IPS-15b (cell line): ENCODE results near the gene SFXN3.

Source experiments
- H3K27me3 ChIP-seq: one replicate; pipeline ENCODE4 v1.6.1; 2013; ENCODE audit warnings: low read length; ENCODE audit not compliant: control insufficient read depth, insufficient read depth
- H3K36me3 ChIP-seq: one replicate; pipeline ENCODE4 v1.6.1; 2013; ENCODE audit warnings: low read length; ENCODE audit not compliant: control insufficient read depth, insufficient read depth
- H3K4me1 ChIP-seq: one replicate; pipeline ENCODE4 v1.6.1; 2013; ENCODE audit warnings: mild to moderate bottlenecking, low read length; ENCODE audit not compliant: control insufficient read depth, insufficient read depth
- H3K4me3 ChIP-seq: one replicate; pipeline ENCODE4 v1.5.1; 2013; ENCODE audit warnings: low read depth, low read length
- H3K9ac ChIP-seq: one replicate; pipeline ENCODE4 v1.6.1; 2013; ENCODE audit warnings: low read depth, mild to moderate bottlenecking, low read length
- H3K9me3 ChIP-seq: one replicate; pipeline ENCODE4 v1.6.1; 2013; ENCODE audit warnings: mild to moderate bottlenecking, low read length; ENCODE audit not compliant: control insufficient read depth, insufficient read depth

The SFXN3 gene

DNA sequence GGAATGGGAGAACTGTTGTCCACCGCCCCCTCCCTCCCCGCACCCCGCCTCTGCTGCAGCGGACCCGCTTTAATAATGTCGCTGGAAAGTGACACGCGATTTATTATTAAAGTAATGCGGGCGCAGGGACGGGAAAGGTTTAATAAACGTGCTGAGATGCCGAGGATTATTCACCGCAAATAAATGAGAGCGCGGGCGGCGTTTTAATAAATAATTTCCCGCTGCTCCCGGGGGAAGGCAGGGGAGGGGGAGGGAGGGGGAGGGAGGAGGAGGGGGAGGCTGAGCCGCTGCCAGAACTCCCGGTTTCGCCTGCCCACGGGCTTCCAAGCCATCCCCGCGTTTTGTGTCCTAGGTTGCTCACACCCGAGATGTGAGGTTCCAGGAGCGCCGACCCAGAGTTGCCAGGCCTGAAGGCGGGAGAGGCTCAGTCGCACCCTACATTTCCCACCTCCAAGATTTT lies 35.9 kb downstream of the SFXN3 start:
- Histone ChIP-seq H3K4me1 (peaks cover 6% of the 10 kb centered on the region), H3K9me3 (no peaks in the 10 kb centered on the region), H3K36me3 (no peaks in the 10 kb centered on the region), H3K27me3 (peaks cover 87% of the 10 kb centered on the region), H3K4me3 (peak overlapping the region; percentile 67), H3K9ac (no peak overlapping the region)

GRCh38 chr10:101067356-101068083 lies 36.5 kb downstream of the SFXN3 start:
- H3K4me1 ChIP-seq, result peaks cover 2% of the 10 kb centered on the region
- no peak overlapping the region for H3K9ac ChIP-seq
- H3K36me3 ChIP-seq, result no peaks in the 10 kb centered on the region
- peaks cover 87% of the 10 kb centered on the region for H3K27me3 ChIP-seq
- H3K4me3 ChIP-seq, result peak overlapping the region; percentile 67
- H3K9me3 ChIP-seq, result no peaks in the 10 kb centered on the region

DNA sequence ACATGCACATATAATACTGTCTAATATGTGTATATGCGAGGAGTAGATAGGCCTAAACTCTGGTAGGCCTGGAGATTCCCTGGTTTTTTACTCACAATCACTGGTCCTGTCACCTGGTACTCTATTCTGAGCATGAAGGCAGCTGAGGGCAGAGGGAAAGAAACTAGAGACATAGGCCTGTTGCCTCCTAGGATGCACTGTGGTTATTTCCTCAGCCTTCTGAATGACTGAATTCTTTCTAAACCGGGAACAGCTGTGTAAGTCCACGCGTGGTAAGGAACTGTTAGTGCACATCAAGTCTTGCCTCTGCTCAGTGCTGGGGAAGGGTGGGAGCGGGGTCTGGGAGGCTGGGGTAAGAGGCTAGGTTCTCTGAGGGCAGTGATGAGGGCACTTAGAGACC lies 38.4 kb downstream of the SFXN3 start:
- Histone ChIP-seq H3K4me3 (no peak overlapping the region), H3K4me1 (no peaks in the 10 kb centered on the region), H3K36me3 (no peaks in the 10 kb centered on the region), H3K9ac (no peak overlapping the region), H3K27me3 (peaks cover 86% of the 10 kb centered on the region), H3K9me3 (no peaks in the 10 kb centered on the region)

DNA sequence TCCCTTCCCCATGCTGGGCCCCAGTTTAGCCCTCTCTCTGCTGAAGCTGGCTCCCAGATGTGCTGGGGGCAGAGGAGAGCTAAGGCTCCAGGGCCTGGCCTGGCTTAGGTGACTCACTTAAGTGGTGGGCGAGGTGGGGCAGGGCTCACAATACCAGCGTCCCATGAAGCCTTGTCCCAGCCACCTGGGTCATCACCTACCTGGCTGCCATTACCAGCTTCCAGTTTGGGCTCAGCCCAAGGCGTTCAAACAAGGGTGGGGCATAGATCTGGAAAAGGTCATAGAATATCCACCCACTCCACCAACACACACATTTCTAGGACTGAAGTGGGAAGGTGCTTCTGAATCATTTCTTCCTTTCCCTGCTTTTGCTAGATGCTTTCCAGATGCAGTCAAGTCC lies 39.1 kb downstream of the SFXN3 start:
- H3K4me3 ChIP-seq, result no peak overlapping the region
- H3K4me1 ChIP-seq, result no peaks in the 10 kb centered on the region
- no peak overlapping the region for H3K9ac ChIP-seq
- H3K36me3 ChIP-seq, result no peaks in the 10 kb centered on the region
- peaks cover 84% of the 10 kb centered on the region for H3K27me3 ChIP-seq
- no peaks in the 10 kb centered on the region for H3K9me3 ChIP-seq

DNA sequence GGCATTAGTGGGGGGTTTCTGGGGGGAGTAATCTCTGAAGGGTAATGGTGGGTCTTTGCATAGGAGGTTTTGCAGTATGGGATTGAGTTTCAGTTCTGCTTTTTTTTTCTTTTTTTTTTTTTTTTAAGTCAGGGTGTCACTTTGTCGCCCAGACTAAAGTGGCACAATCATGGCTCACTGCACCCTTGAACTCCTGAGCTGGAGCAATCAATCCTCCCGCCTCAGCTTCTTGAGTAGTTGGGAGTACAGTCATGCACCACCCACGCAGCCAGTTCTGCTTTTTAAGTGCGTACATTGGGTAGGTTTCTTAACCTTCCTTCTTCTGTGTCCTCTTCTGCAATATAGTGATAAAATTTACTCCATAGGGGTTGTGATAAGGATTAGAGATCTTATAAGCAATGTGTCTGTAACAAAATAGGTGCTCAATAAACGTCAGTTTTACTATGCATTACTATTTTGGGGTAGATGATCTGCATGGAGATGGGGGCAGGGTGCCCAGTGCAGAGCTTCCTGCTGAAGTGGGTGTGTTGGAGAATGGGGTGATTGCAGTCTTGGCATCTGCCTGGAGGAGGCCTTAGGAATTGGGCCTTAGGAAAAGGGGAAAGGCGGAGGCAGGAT lies 40.3 kb downstream of the SFXN3 start:
- Histone ChIP-seq H3K4me1 (no peaks in the 10 kb centered on the region), H3K36me3 (no peaks in the 10 kb centered on the region), H3K9me3 (no peaks in the 10 kb centered on the region), H3K9ac (no peak overlapping the region), H3K4me3 (no peak overlapping the region), H3K27me3 (peaks cover 84% of the 10 kb centered on the region)

GRCh38 chr10:101071885-101072433 lies 40.9 kb downstream of the SFXN3 start:
- H3K27me3 ChIP-seq, result peaks cover 83% of the 10 kb centered on the region
- no peak overlapping the region for H3K9ac ChIP-seq
- H3K36me3 ChIP-seq, result no peaks in the 10 kb centered on the region
- H3K4me3 ChIP-seq, result no peak overlapping the region
- no peaks in the 10 kb centered on the region for H3K4me1 ChIP-seq
- no peaks in the 10 kb centered on the region for H3K9me3 ChIP-seq

DNA sequence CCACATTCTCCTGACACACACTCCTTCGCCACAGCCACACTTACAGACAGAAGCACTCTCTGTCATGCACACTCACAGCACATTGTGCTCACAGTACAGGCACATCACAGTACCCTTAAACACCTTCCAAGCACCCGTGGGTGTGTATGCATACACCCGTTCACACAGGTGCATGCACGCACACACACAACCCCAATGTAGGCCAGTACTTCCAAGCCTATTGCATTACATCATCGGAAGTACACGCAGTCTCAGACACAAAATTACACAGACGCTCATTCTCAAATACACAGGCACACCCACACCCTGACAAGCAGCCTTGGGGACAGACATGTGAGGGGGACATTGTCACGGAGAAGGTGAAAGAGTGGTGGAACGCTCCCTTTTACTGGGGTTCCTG lies 41.9 kb downstream of the SFXN3 start:
- Histone ChIP-seq H3K27me3 (peaks cover 76% of the 10 kb centered on the region), H3K4me3 (no peak overlapping the region), H3K9me3 (no peaks in the 10 kb centered on the region), H3K4me1 (no peaks in the 10 kb centered on the region), H3K9ac (no peak overlapping the region), H3K36me3 (no peaks in the 10 kb centered on the region)

DNA sequence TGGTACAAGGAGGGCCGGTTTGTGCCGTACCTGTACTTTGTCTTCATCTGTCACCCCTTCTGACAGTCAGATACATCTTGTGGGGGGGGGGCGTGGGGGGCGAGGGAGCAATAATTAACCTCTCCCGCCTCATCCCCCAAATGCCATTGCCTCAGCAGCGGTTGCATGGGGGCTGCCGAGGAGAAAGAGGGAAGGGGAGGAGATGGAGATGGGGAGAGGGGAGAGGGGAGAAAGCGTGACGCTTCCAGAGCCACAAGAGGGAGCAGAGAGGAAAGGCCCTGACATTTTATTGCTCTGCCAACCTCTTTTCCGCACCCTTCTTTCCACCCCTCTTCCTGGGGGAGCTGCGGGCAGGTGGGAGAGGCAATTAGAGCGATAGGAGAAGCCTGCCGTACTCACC lies 42.6 kb downstream of the SFXN3 start:
- peak overlapping the region; percentile 35 for H3K4me3 ChIP-seq
- H3K9me3 ChIP-seq, result no peaks in the 10 kb centered on the region
- peaks cover 79% of the 10 kb centered on the region for H3K27me3 ChIP-seq
- no peaks in the 10 kb centered on the region for H3K36me3 ChIP-seq
- H3K4me1 ChIP-seq, result no peaks in the 10 kb centered on the region
- H3K9ac ChIP-seq, result no peak overlapping the region

- H3K9me3 ChIP-seq, result no peaks in the 10 kb centered on the region
- peaks cover 79% of the 10 kb centered on the region for H3K27me3 ChIP-seq
- H3K36me3 ChIP-seq, result no peaks in the 10 kb centered on the region
- H3K4me1 ChIP-seq, result no peaks in the 10 kb centered on the region
- H3K9ac ChIP-seq, result no peak overlapping the region
- no peak overlapping the region for H3K4me3 ChIP-seq
Measured at GRCh38 chr10:101075775-101076174, 44.7 kb downstream of the SFXN3 start.

DNA sequence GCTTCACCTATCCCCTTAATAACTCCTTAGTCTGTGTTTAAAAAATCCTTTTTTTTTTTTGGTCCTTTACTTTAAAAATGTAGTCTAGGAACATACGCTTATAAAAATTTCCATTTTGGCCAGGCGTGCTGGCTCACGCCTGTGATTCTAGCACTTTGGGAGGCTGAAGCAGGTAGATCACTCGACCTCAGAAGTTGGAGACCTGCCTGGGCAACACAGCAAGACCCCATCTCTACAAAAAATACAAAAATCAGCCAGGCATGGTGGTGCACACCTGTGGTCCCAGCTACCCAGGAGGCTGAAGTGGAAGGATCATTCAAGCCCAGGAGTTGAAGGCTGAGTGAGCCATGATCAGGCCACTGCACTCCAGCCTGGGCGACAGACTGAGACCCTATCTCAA lies 45.6 kb downstream of the SFXN3 start:
- H3K4me1 ChIP-seq, result no peaks in the 10 kb centered on the region
- H3K36me3 ChIP-seq, result no peaks in the 10 kb centered on the region
- H3K9me3 ChIP-seq, result no peaks in the 10 kb centered on the region
- H3K27me3 ChIP-seq, result peaks cover 79% of the 10 kb centered on the region
- no peak overlapping the region for H3K4me3 ChIP-seq
- H3K9ac ChIP-seq, result no peak overlapping the region

DNA sequence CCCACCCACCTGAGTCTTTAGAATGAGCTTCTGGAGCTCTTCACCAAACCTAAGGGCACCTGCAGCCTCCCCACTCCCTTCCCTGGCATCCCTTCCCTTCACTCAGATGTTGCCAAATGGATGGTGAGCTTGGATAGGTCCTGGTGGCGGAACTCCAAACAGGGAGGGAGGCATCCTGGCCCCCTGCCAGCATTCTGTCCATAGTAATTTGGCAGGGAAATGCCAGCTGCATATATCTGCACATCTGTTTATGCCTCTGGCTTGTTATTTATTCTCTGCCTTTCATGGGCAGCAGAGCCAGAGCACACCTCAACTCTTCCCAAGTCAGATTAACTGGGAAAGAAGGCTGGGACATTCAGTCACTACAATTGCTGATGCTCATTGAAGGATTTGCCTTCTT lies 48.8 kb downstream of the SFXN3 start:
- Histone ChIP-seq H3K9ac (no peak overlapping the region), H3K36me3 (no peaks in the 10 kb centered on the region), H3K4me3 (no peak overlapping the region), H3K4me1 (no peaks in the 10 kb centered on the region), H3K9me3 (no peaks in the 10 kb centered on the region), H3K27me3 (peaks cover 63% of the 10 kb centered on the region)
